ENCODE results near the gene NTNG2. TPM values are rescaled to one million over a fixed set of nuclear protein-coding genes. Genes with fewer than 3 reads are reported as not detected.

NTNG2 gene
- total and polyA plus RNA-seq, 2 donors (not counting 1 experiment from before 2014, with no cell fraction given): 5.0 to 6.6 TPM

GRCh38 chr9:132125361-132125760, 36.5 kb upstream of the NTNG2 start:
- Histone ChIP-seq H3K27me3 (replicated peaks in 1 of 4; ENCODE audit: control extremely low read depth in 1 of 4, control insufficient read depth in 3 of 4, insufficient read depth in 4 of 4, low read length in 3 of 4) (peaks cover 0 to 44% (median 12%) of the 10 kb centered on the region in 4 experiments), H3K4me1 (ENCODE audit: control insufficient read depth in 2 of 2, insufficient read depth in 2 of 2, low read length in 2 of 2) (peaks cover 0 to 3% of the 10 kb centered on the region in 2 donors), H2AFZ (ENCODE audit: insufficient read depth, low read depth, low read length, poor library complexity, severe bottlenecking) (no peak overlapping the region), H3K4me2 (replicated peaks; ENCODE audit: low read depth, low read length, poor library complexity, severe bottlenecking) (no peak overlapping the region), H3K36me3 (replicated peaks in 1 of 2; ENCODE audit: control extremely low read depth in 1 of 2, control insufficient read depth in 1 of 2, extremely low read depth in 1 of 2, insufficient read depth in 2 of 2, low read length in 1 of 2) (no peaks in the 10 kb centered on the region), H3K79me2 (ENCODE audit: control insufficient read depth, insufficient read depth, low read length) (no peaks in the 10 kb centered on the region), H3K27ac (ENCODE audit: low read length in 2 of 2) (no peak overlapping the region), H3K9me3 (ENCODE audit: control extremely low read depth in 1 of 3, control insufficient read depth in 2 of 3, insufficient read depth in 1 of 3, low read length in 2 of 3) (peaks cover 0 to 2% (median 0%) of the 10 kb centered on the region in 3 donors), H3K9ac (ENCODE audit: low read length) (no peak overlapping the region), H3K4me3 (ENCODE audit: control extremely low read depth in 1 of 5, extremely low read depth in 1 of 5, insufficient read depth in 1 of 5, low read depth in 2 of 5, low read length in 4 of 5) (no peak overlapping the region), H4K20me1 (ENCODE audit: control insufficient read depth, insufficient read depth, low read length, poor library complexity, severe bottlenecking) (no peaks in the 10 kb centered on the region)
- intact Hi-C loops (cut with micrococcal nuclease): no loop called here
- Mint-ChIP-seq H3K27ac (no peak overlapping the region), H3K9me3 (ENCODE audit: insufficient read depth) (no peaks in the 10 kb centered on the region), H3K27me3 (peaks cover 76% of the 10 kb centered on the region), H3K4me3 (no peak overlapping the region), H3K4me1 (peaks cover 5% of the 10 kb centered on the region)
- POLR2A ChIA-PET: no interaction called here
- WGBS (ENCODE audit: insufficient coverage): 39% methylated on average over 6 of the region's 7 CpGs
- ATAC-seq (ENCODE audit: low read depth) (no peak), DNase-seq (no peak)
- CTCF ChIA-PET: interaction anchor here (1.5 kb wide), 1 partner anchor 45 kb away, joined by 3 read pairs; no protein-coding TSS in a partner anchor
- TF ChIP-seq EZH2 (IDR thresholded peaks at IDR 0.05; ENCODE audit: borderline replicate concordance, insufficient read depth, low read depth, low read length, poor library complexity, severe bottlenecking): no peak
- TF ChIP-seq CTCF (IDR thresholded peaks at IDR 0.05): no peak

GRCh38 chr9:132125944-132126679, 35.7 kb upstream of the NTNG2 start:
- Mint-ChIP-seq H3K9me3 (ENCODE audit: insufficient read depth) (no peaks in the 10 kb centered on the region), H3K4me3 (peak overlapping the region; percentile 11), H3K27ac (no peak overlapping the region), H3K4me1 (peaks cover 5% of the 10 kb centered on the region), H3K27me3 (peaks cover 77% of the 10 kb centered on the region)
- POLR2A ChIA-PET: interaction anchor here (0.6 kb wide), 1 partner anchor 585 kb away, joined by 5 read pairs; no protein-coding TSS in a partner anchor
- 47% methylated on average over 13 of the region's 20 CpGs for WGBS (ENCODE audit: insufficient coverage)
- no peak overlapping the region for H3K4me3 ChIP-seq (ENCODE audit: control extremely low read depth in 1 of 5, extremely low read depth in 1 of 5, insufficient read depth in 1 of 5, low read depth in 2 of 5, low read length in 4 of 5)
- no peak overlapping the region for H3K9ac ChIP-seq (ENCODE audit: low read length)
- peaks cover 0 to 3% of the 10 kb centered on the region in 2 donors for H3K4me1 ChIP-seq (ENCODE audit: control insufficient read depth in 2 of 2, insufficient read depth in 2 of 2, low read length in 2 of 2)
- H3K27ac ChIP-seq (ENCODE audit: low read length in 2 of 2): no peak overlapping the region
- no peak for TF ChIP-seq CTCF (IDR thresholded peaks at IDR 0.05)
- TF ChIP-seq EZH2 (IDR thresholded peaks at IDR 0.05; ENCODE audit: borderline replicate concordance, insufficient read depth, low read depth, low read length, poor library complexity, severe bottlenecking): no peak
- H4K20me1 ChIP-seq (ENCODE audit: control insufficient read depth, insufficient read depth, low read length, poor library complexity, severe bottlenecking): no peaks in the 10 kb centered on the region
- DNase-seq (no peak), ATAC-seq (ENCODE audit: low read depth) (no peak)
- CTCF ChIA-PET: interaction anchor here (1.5 kb wide), 1 partner anchor 44 kb away, joined by 3 read pairs; no protein-coding TSS in a partner anchor
- intact Hi-C loops (cut with micrococcal nuclease): no loop called here
- H3K4me2 ChIP-seq (replicated peaks; ENCODE audit: low read depth, low read length, poor library complexity, severe bottlenecking): no peak overlapping the region
- peaks cover 0 to 2% (median 0%) of the 10 kb centered on the region in 3 donors for H3K9me3 ChIP-seq (ENCODE audit: control extremely low read depth in 1 of 3, control insufficient read depth in 2 of 3, insufficient read depth in 1 of 3, low read length in 2 of 3)
- peaks cover 0 to 47% (median 14%) of the 10 kb centered on the region in 4 experiments for H3K27me3 ChIP-seq (replicated peaks in 1 of 4; ENCODE audit: control extremely low read depth in 1 of 4, control insufficient read depth in 3 of 4, insufficient read depth in 4 of 4, low read length in 3 of 4)
- H3K36me3 ChIP-seq (replicated peaks in 1 of 2; ENCODE audit: control extremely low read depth in 1 of 2, control insufficient read depth in 1 of 2, extremely low read depth in 1 of 2, insufficient read depth in 2 of 2, low read length in 1 of 2): no peaks in the 10 kb centered on the region
- H2AFZ ChIP-seq (ENCODE audit: insufficient read depth, low read depth, low read length, poor library complexity, severe bottlenecking): no peak overlapping the region
- H3K79me2 ChIP-seq (ENCODE audit: control insufficient read depth, insufficient read depth, low read length): no peaks in the 10 kb centered on the region
